ENCODE results near the gene KRT34.
"Not testable (repeated sequence)": the region's sequence is repeated elsewhere in the genome, so short reads cannot be mapped to it uniquely, and the experiment has no call there.

KRT34 gene

GRCh38 chr17:41404024-41404671, 22.0 kb upstream of the KRT34 start:
- peak; percentile 23 for DNase-seq (ENCODE audit: low read depth)

- no peak for DNase-seq (ENCODE audit: low read depth)
Observed at GRCh38 chr17:41403404-41404023, 21.4 kb upstream of the KRT34 start.

GRCh38 chr17:41402161-41402560, 20.1 kb upstream of the KRT34 start:
- no peak for DNase-seq (ENCODE audit: low read depth)

DNA sequence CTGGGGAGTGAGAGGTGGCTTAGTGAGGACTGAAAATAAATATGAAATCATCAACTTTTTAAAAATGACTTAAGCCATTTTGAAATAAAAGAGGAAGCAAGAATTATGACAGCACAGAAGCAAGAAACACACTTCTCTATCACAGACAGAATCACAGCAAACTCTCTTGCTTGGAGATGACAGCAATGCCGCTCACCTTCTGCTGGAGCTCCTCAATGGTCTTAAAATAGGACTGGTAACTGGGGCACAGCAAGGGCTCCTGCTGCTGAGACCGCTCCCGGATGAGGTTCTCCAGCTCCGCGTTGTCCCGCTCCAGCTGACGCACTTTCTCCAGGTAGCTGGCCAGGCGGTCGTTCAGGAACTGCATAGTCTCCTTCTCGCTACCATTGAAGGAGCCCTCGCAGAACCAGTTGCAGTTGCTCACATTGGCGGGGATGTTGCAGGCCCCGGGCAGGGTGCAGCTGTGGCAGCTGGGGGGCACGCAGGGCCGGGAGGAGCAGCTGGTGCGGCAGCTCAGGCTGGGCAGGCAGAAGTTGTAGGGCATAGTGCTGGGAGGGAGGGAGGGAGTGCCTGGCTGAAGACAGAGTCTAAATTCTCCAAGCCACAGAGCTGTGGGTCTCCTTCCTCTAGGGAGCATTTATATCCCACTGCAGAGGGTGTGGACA, 15.0 kb upstream of the KRT34 start, which contains the start of gene KRT31:
Gene KRT31 (minus strand): TSS at position 613 of the 665 bp plus-strand sequence. CDS start 69 bp downstream, at position 544.
- no peak for DNase-seq (ENCODE audit: low read depth)

DNA sequence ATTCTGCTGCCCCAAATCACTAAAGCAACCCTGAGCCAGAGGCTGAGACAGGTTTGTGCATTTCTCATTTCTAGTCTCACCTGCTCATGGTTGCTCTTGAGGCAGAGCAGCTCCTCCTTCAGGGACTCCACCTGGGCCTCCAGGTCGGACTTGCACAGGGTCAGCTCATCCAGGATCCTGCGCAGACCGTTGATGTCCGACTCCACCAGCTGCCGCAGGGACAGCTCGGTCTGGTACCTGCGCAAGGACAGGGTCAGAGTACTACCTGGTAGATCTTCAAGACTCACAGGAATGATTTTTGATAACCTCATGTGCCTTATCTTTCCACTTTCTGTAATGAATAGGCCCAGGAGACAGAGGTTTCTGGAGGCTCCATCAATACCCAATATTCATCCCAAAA, 14.2 kb upstream of the KRT34 start:
- DNase-seq (ENCODE audit: low read depth): no peak

DNA sequence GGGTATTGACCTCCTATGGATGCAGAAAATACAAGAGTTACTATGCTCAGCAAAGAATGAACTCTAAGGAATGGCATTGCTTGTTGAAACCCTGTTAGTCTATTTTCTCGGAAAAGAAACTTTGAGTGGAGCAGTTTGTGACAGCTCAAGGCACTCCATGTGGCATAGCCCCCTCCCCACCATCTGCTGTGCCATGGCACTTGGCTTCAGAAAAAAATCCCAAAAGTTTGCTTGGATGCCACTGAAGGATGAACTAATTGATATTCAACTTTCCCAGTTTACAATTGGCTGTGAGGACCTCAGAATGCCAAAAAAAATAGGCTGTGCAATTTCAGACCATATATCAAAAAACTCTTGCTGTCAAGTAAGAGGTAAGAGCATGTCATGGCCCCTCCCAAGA, 13.5 kb upstream of the KRT34 start:
- no peak for DNase-seq (ENCODE audit: low read depth)

GRCh38 chr17:41395044-41395443, 12.9 kb upstream of the KRT34 start:
- not testable (repeated sequence) for DNase-seq (ENCODE audit: low read depth)

- no peak for DNase-seq (ENCODE audit: low read depth)
Observed at GRCh38 chr17:41394254-41394996, 12.3 kb upstream of the KRT34 start.

DNA sequence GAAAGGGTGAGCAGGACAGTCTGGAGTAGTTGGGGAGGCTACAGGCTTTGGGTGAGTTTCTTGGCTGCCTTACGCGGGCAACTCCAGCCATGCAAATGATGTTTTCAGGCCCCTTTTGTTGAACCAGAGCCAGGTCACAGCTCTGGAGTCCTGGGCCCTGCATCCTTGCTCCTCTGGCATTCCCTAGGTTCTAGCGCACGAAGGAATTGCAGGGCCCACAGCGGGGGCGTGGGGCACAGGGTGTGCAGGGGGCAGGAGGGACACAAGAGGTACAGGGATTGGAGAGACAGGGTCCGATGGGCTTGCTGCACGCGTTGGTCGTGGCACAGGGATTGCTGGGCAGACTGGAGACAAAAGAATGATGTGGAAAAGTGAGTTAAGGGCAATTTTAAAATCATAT, 11.7 kb upstream of the KRT34 start:
- DNase-seq (ENCODE audit: low read depth): no peak

- DNase-seq (ENCODE audit: low read depth): no peak
Observed at GRCh38 chr17:41393294-41393693, 11.2 kb upstream of the KRT34 start.

- no peak for DNase-seq (ENCODE audit: low read depth)
Observed at GRCh38 chr17:41392278-41392677, 10.2 kb upstream of the KRT34 start.

DNA sequence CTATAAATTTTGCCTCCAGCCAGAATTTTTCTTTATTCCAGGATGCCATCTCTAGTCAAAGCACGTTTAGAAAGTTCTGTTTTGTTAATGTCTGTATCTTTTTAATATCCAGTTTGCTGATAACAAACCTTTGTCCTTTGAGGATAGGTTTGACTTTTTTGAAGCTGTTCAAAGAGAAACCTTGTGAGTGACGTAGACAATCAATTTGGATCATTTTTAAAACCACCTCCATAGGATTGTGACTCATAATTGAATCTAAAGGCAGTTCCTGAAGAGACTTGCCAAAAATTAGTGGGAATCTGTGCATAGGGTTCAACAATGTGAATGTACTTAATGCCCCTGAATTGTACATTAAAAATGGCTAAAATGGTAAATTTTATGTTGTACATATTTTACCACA, 9.4 kb upstream of the KRT34 start:
- no peak for DNase-seq (ENCODE audit: low read depth)

DNA sequence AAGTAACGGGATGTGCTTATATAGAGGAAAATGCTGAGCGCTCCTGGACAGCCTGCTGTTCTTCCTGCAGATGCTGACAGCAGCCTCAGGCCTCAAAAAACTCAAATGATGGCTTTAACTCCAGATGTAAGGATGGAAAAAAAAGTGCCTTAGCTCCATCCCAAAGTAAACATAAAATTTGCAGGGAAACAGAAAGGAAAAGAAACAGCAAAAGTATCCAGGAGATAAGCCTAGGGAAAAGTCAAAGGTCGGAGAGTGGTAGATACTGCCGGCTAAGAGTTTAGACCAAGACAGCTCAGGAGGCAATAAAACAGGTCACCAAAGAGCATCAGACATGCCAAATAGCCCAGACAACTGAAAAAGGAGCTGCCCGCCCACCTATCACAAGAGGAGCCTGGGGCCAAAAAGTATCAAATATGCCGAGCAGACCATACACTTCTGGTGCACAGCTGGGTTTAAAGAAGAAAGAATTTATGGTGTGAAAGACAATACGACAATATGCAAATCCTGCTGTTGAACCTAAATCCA, 8.4 kb upstream of the KRT34 start:
- DNase-seq (ENCODE audit: low read depth): no peak

DNA sequence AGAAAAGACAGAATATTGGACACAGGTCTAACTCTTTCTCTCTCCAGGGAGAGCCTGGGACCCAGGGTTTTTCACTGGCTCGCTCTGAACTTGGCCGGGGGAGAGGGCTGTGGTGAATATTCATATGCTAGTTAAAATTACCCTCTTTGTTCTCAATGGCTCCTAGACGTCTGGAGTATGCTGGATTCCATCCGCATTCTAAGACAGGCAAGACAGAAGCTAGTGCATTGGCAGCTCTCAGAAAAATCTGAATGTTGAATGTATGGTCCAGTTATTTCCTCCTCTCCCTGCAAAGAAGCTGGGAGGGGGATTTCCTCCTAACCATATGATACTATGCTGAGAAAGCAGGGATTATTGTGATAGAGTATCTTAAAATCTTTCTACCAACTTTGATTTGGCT, 5.6 kb upstream of the KRT34 start:
- no peak for DNase-seq (ENCODE audit: low read depth)

GRCh38 chr17:41386227-41386626, 4.1 kb upstream of the KRT34 start:
- DNase-seq (ENCODE audit: low read depth): no peak

GRCh38 chr17:41383690-41384089, 1.6 kb upstream of the KRT34 start:
- DNase-seq (ENCODE audit: low read depth): no peak

- DNase-seq (ENCODE audit: low read depth): no peak
Observed at GRCh38 chr17:41382394-41382793, 288 bp upstream of the KRT34 start.

GRCh38 chr17:41380091-41380490, 2.0 kb downstream of the KRT34 start:
- DNase-seq (ENCODE audit: low read depth): not testable (repeated sequence)

GRCh38 chr17:41377546-41377945, 4.6 kb downstream of the KRT34 start:
- no peak for DNase-seq (ENCODE audit: low read depth)

- no peak for DNase-seq (ENCODE audit: low read depth)
Observed at GRCh38 chr17:41369713-41370112, 12.4 kb downstream of the KRT34 start, which contains the start of gene KRT33B. Gene KRT33B, minus strand, starts transcription at chr17:41369813. Its CDS starts 63 bp downstream, at chr17:41369750.

GRCh38 chr17:41369023-41369422, 13.1 kb downstream of the KRT34 start:
- DNase-seq (ENCODE audit: low read depth): no peak

GRCh38 chr17:41367426-41368075, 14.6 kb downstream of the KRT34 start:
- DNase-seq (ENCODE audit: low read depth): no peak
